Hepatocyte (in vitro differentiated cells): ENCODE measurements around the gene SLC35F5.

Source experiments
- CTCF ChIP-seq: fragments of 200-600 bp; sonication (generic); IDR thresholded peaks from 2 replicates; pipeline ENCODE4 v1.5.1; 2016; ENCODE audit warnings: antibody characterized with exemption, mild to moderate bottlenecking; ENCODE audit not compliant: poor library complexity
- EZH2 ChIP-seq: fragments of 200-600 bp; sonication (generic); IDR thresholded peaks from 2 replicates; pipeline ENCODE4 v1.6.1; 2016; ENCODE audit warnings: antibody characterized with exemption, mild to moderate bottlenecking, borderline replicate concordance
- EZH2phosphoT487 ChIP-seq: fragments of 200-600 bp; sonication (generic); IDR thresholded peaks from one replicate; pipeline ENCODE4 v1.6.1; 2018; ENCODE audit warnings: antibody characterized with exemption, mild to moderate bottlenecking, low read depth, moderate library complexity; ENCODE audit not compliant: unreplicated experiment, severe bottlenecking

- TF ChIP-seq CTCF (no peak), EZH2 (no peak), EZH2phosphoT487 (no peak)
These were observed 71.0 kb downstream of the SLC35F5 start for GRCh38 chr2:113685471-113685870.
